GM12878 (cell line): ENCODE results near the gene PTPN13. TPM values are rescaled to one million over a fixed set of nuclear protein-coding genes. Genes with fewer than 3 reads are reported as not detected.

Experiments
- ATAC-seq: fragments of 200-7000 bp; cut with Tn5 transposase; 3 replicates; pipeline ENCODE4 v1.9.1; 2020; ENCODE audit warnings: mild to moderate bottlenecking, moderate library complexity
- BruUV-seq: library from RNA; stranded (reverse); fragments of 400-500 nt; replicated peaks from 2 replicates; lab custom pipeline; 2021; lab: Mats Ljungman, UMichigan
- CTCF ChIA-PET: fragments of 300-600 bp; sonication (Branson Sonifier 250); formaldehyde crosslinking; extraction: SDS; loops from one replicate; lab custom pipeline; 2021; ENCODE audit warnings: inconsistent platforms; lab: Yijun Ruan, JAX
- POLR2A ChIA-PET: fragments of 350-600 bp; formaldehyde crosslinking; extraction: SDS; loops from one replicate; lab custom pipeline; 2021; ENCODE audit warnings: inconsistent platforms; lab: Charles Lee
- RAD21 ChIA-PET: fragments of 300-600 bp; sonication (Branson Sonifier 250); formaldehyde crosslinking; loops from one replicate; lab custom pipeline; 2023; ENCODE audit warnings: antibody characterized with exemption; ENCODE audit not compliant: unreplicated experiment; lab: Charles Lee
- SMC1A ChIA-PET: fragments of 300-600 bp; sonication (Branson Sonifier 250); formaldehyde crosslinking; loops from one replicate; lab custom pipeline; 2023; ENCODE audit not compliant: unreplicated experiment, uncharacterized antibody; lab: Charles Lee
- DNase-seq: peaks from one replicate; pipeline ENCODE4 v3.0.0-alpha.2; 2011; ENCODE audit warnings: low read depth, low spot score
- FAIRE-seq: peaks from 3 replicates; lab custom pipeline; 2011; peaks lifted over from hg19 to GRCh38; lab: Jason Lieb, UNC
- H2AFZ ChIP-seq: 2 replicates; pipeline ENCODE4 v1.6.0; 2011; ENCODE audit warnings: low read depth, low read length, control low read depth; ENCODE audit not compliant: control insufficient read depth
- H3K27ac ChIP-seq: 2 replicates; pipeline ENCODE4 v1.5.1; 2011; ENCODE audit warnings: control low read depth; ENCODE audit not compliant: control insufficient read depth, insufficient read depth
- H3K27me3 ChIP-seq, 2 experiments: replicated peaks in 1 of 2; 2 replicates each; pipeline versions ENCODE4 v1.6.0 to v1.6.1; 2011; ENCODE audit warnings: low read length in 1 of 2; ENCODE audit not compliant: control insufficient read depth in 2 of 2, insufficient read depth in 2 of 2
- H3K36me3 ChIP-seq, 2 experiments: 2 replicates each; pipeline ENCODE4 v1.5.1; 2011; ENCODE audit warnings: low read length in 1 of 2; ENCODE audit not compliant: control insufficient read depth in 2 of 2, insufficient read depth in 2 of 2
- H3K4me1 ChIP-seq: 2 replicates; pipeline ENCODE4 v1.6.1; 2011; ENCODE audit warnings: mild to moderate bottlenecking, low read length, moderate library complexity, mixed read lengths; ENCODE audit not compliant: control insufficient read depth, insufficient read depth
- H3K4me2 ChIP-seq: 2 replicates; pipeline ENCODE4 v1.6.0; 2011; ENCODE audit warnings: control low read depth; ENCODE audit not compliant: control insufficient read depth, insufficient read depth
- H3K4me3 ChIP-seq: fragments of 200-600 bp; sonication (generic); 2 replicates; pipeline ENCODE4 v1.5.1; 2016
- H3K79me2 ChIP-seq: 2 replicates; pipeline ENCODE4 v1.6.0; 2011; ENCODE audit warnings: low read length; ENCODE audit not compliant: control insufficient read depth, insufficient read depth
- H3K9ac ChIP-seq: 2 replicates; pipeline ENCODE4 v1.8.0; 2011; ENCODE audit warnings: low read length, control low read depth, mixed read lengths; ENCODE audit not compliant: control insufficient read depth, insufficient read depth
- H3K9me3 ChIP-seq: replicated peaks from 3 replicates; pipeline ENCODE4 v1.5.1; 2011; ENCODE audit warnings: mild to moderate bottlenecking, low read length; ENCODE audit not compliant: control insufficient read depth, insufficient read depth
- H4K20me1 ChIP-seq: 2 replicates; pipeline ENCODE4 v1.6.0; 2011; ENCODE audit not compliant: control insufficient read depth, insufficient read depth
- ATF7 ChIP-seq: fragments of 450-650 bp; IDR thresholded peaks from 2 replicates; pipeline ENCODE4 v1.6.1; 2016; ENCODE audit warnings: low read depth, mild to moderate bottlenecking
- CBX3 ChIP-seq: fragments of 200-600 bp; sonication (generic); IDR thresholded peaks from 2 replicates; pipeline ENCODE4 v1.6.1; 2016; ENCODE audit warnings: low read depth, borderline replicate concordance
- CHD4 ChIP-seq: fragments of 200-600 bp; sonication (generic); IDR thresholded peaks from 2 replicates; pipeline ENCODE4 v1.6.1; 2016; ENCODE audit warnings: mild to moderate bottlenecking
- EGR1 ChIP-seq, 2 experiments: IDR thresholded peaks; 1 replicate in 1 of 2; 2 replicates in 1 of 2; pipeline ENCODE4 v1.6.1; 2011 to 2012; ENCODE audit warnings: low read depth in 2 of 2, low read length in 2 of 2, borderline replicate concordance in 1 of 2, mild to moderate bottlenecking in 1 of 2, moderate library complexity in 1 of 2
- FOS ChIP-seq: IDR thresholded peaks from 3 replicates; pipeline ENCODE4 v1.6.1; 2011; ENCODE audit warnings: borderline replicate concordance; ENCODE audit not compliant: insufficient read length; ENCODE audit errors: extremely low read depth
- HDAC2 ChIP-seq: fragments of 200-600 bp; sonication (generic); IDR thresholded peaks from 2 replicates; pipeline ENCODE4 v1.6.1; 2017
- MTA2 ChIP-seq: fragments of 450-650 bp; IDR thresholded peaks from 2 replicates; pipeline ENCODE4 v1.6.1; 2016; ENCODE audit warnings: low read depth, mild to moderate bottlenecking, moderate library complexity
- MTA3 ChIP-seq: IDR thresholded peaks from 2 replicates; pipeline ENCODE4 v1.6.1; 2012; ENCODE audit warnings: low read length, inconsistent platforms, borderline replicate concordance
- MYB ChIP-seq: fragments of 150-350 bp; IDR thresholded peaks from 2 replicates; pipeline ENCODE4 v1.6.1; 2014; ENCODE audit warnings: mild to moderate bottlenecking, low read depth, low read length, borderline replicate concordance
- NFXL1 ChIP-seq: fragments of 450-650 bp; IDR thresholded peaks from 2 replicates; pipeline ENCODE4 v1.6.1; 2017; ENCODE audit warnings: antibody characterized with exemption, mild to moderate bottlenecking, borderline replicate concordance
- PAX8 ChIP-seq: fragments of 450-650 bp; IDR thresholded peaks from 2 replicates; pipeline ENCODE4 v1.6.1; 2017; ENCODE audit warnings: mild to moderate bottlenecking, moderate library complexity
- RBBP5 ChIP-seq: fragments of 200-600 bp; sonication (generic); conservative IDR thresholded peaks from 2 replicates; pipeline ENCODE4 v1.6.1; 2016
- SIX5 ChIP-seq: IDR thresholded peaks from 2 replicates; pipeline ENCODE4 v1.6.1; 2011; ENCODE audit warnings: mild to moderate bottlenecking, low read depth, low read length, moderate library complexity; ENCODE audit not compliant: severe bottlenecking
- SREBF1 ChIP-seq: IDR thresholded peaks from 2 replicates; pipeline ENCODE4 v1.6.1; 2012; ENCODE audit warnings: mild to moderate bottlenecking, low read length
- SUZ12 ChIP-seq: fragments of 200-600 bp; sonication (generic); IDR thresholded peaks from one replicate; pipeline ENCODE4 v1.6.1; 2018; ENCODE audit warnings: antibody characterized with exemption, mild to moderate bottlenecking; ENCODE audit not compliant: unreplicated experiment
- TARDBP ChIP-seq: IDR thresholded peaks from 2 replicates; pipeline ENCODE4 v1.6.1; 2016; ENCODE audit warnings: borderline replicate concordance
- WGBS: methylation state at CpG from one replicate; pipeline ENCODE4 v1.1.6; 2016; ENCODE audit warnings: low lambda C conversion rate; ENCODE audit not compliant: insufficient replicate concordance, insufficient coverage; ENCODE audit errors: missing lambda C conversion rate; 5-methylcytosine and 5-hydroxymethylcytosine counted together
- in situ Hi-C: fragments of 300-500 bp; cut with MboI; formaldehyde crosslinking; loops from 9 replicates; pipeline ENCODE4 v1.14.3; 2018; ENCODE audit warnings: mixed read lengths
- intact Hi-C: fragments of 100-400 bp; cut with micrococcal nuclease; formaldehyde crosslinking; loops from one replicate; pipeline ENCODE4 v1.14.2; 2022; ENCODE audit not compliant: unreplicated experiment
- polyA plus RNA-seq, 11 experiments: library from polyadenylated mRNA; depleted of rRNA in 4 of 11; unstranded in 6 of 11; stranded (reverse) in 5 of 11; fragments of >200 nt; fragmentation: Nextera tagmentation in 4 of 11; fragmentation: Illumina TruSeq in 1 of 11; extraction: Ambion mirVana in 4 of 11; extraction: Trizol in 1 of 11; gene quantifications; 1 replicate in 1 of 11; 2 replicates in 10 of 11; pipeline versions ENCODE4 v1.2.1 to v1.2.3, GENCODE V29; 2011 to 2016; ENCODE audit warnings: inconsistent platforms in 2 of 11, missing spikeins in 2 of 11, low read depth in 1 of 11
- total RNA-seq, 4 experiments: library from RNA; depleted of rRNA in 3 of 4; stranded (reverse); fragments of >200 nt in 3 of 4; fragmentation: Illumina TruSeq in 1 of 4; extraction: Trizol in 1 of 4; gene quantifications; 2 replicates each; pipeline versions ENCODE4 v1.2.1 to v1.2.3, GENCODE V29; 2013 to 2021

The PTPN13 gene
- total and polyA plus RNA-seq, 10 of the 15 experiments (the other 5 are each of a cell fraction or from before 2014, with no cell fraction given) = 8.5 to 69.4 (median 33.9) TPM

GRCh38 chr4:86621435-86621834 is 27.3 kb downstream of the PTPN13 start:
- TF ChIP-seq CBX3 = no peak
- TF ChIP-seq, all 136 proteins: peak for 0
- intact Hi-C loops (no loop called here), in situ Hi-C loops (no loop called here)
- Histone ChIP-seq H3K36me3 (no peaks in the 10 kb centered on the region; a peak in 1 of 4 replicates), H3K27me3 (no peaks in the 10 kb centered on the region), H3K4me1 (no peaks in the 10 kb centered on the region), H3K4me3 (no peak overlapping the region), H3K4me2 (no peak overlapping the region), H3K27ac (no peak overlapping the region), H4K20me1 (no peaks in the 10 kb centered on the region), H3K9ac (no peak overlapping the region), H3K9me3 (no peaks in the 10 kb centered on the region), H2AFZ (no peak overlapping the region), H3K79me2 (no peaks in the 10 kb centered on the region)
- RAD21 ChIA-PET = interaction anchor here (0.7 to 2.1 kb wide), 6 partner anchors 11 to 123 kb away, joined by 3 to 7 read pairs (median 4); partner anchors contain the start of gene PTPN13
- SMC1A ChIA-PET = interaction anchor here (1.2 to 9.0 kb wide), 7 partner anchors 11 to 123 kb away, joined by 4 to 71 read pairs (median 9); partner anchors contain the start of gene PTPN13
- BruUV-seq = no TSS peak
- POLR2A ChIA-PET = interaction anchor here (0.6 kb wide), 1 partner anchor 38 kb away, joined by 3 read pairs; no protein-coding TSS in a partner anchor
- DNase-seq = no peak
- CTCF ChIA-PET = interaction anchor here (0.8 to 1.7 kb wide), 4 partner anchors 13 to 123 kb away, joined by 3 to 7 read pairs (median 4); no protein-coding TSS in a partner anchor
- 0% methylated on average over 1 of the region's 1 CpG for WGBS
- ATAC-seq = peak; percentile 10; the same call in 2 of the 3 replicates
- FAIRE-seq = no peak

GRCh38 chr4:86626066-86626465 is 32.0 kb downstream of the PTPN13 start:
- no peaks in the 10 kb centered on the region for H3K79me2 ChIP-seq
- ChIA-PET CTCF (interaction anchor here (0.8 to 1.4 kb wide), 3 partner anchors 9 to 127 kb away, joined by 3 to 4 read pairs (median 3); no protein-coding TSS in a partner anchor), POLR2A (interaction anchor here (0.6 to 1.6 kb wide), 2 partner anchors 32 to 44 kb away, joined by 3 to 4 read pairs; partner anchors contain the start of gene PTPN13), RAD21 (interaction anchor here (1.0 to 1.7 kb wide), 3 partner anchors 12 to 269 kb away, joined by 3 to 8 read pairs (median 3); no protein-coding TSS in a partner anchor), SMC1A (interaction anchor here (0.8 to 9.0 kb wide), 5 partner anchors 15 to 61 kb away, joined by 3 to 67 read pairs (median 3); partner anchors contain the start of gene PTPN13)
- no peaks in the 10 kb centered on the region for H3K4me1 ChIP-seq
- no peaks in the 10 kb centered on the region for H3K27me3 ChIP-seq
- no peak overlapping the region for H3K9ac ChIP-seq
- H3K4me2 ChIP-seq = no peak overlapping the region
- ATAC-seq (no peak), FAIRE-seq (no peak), DNase-seq (no peak)
- H2AFZ ChIP-seq = no peak overlapping the region
- in situ Hi-C loops = no loop called here
- no TSS peak for BruUV-seq
- no peaks in the 10 kb centered on the region for H3K9me3 ChIP-seq
- TF ChIP-seq SIX5 (no peak), RBBP5 (no peak), MYB (no peak), FOS (no peak), PAX8 (no peak), CHD4 (no peak), SREBF1 (no peak), MTA2 (no peak), HDAC2 (no peak), TARDBP (no peak), MTA3 (no peak), ATF7 (no peak), SUZ12 (no peak), EGR1 (IDR thresholded peaks at IDR 0.05; ENCODE audit: borderline replicate concordance in 1 of 2, low read depth in 2 of 2, low read length in 2 of 2) (no peak), NFXL1 (no peak)
- H4K20me1 ChIP-seq = no peaks in the 10 kb centered on the region
- no peaks in the 10 kb centered on the region for H3K36me3 ChIP-seq
- H3K4me3 ChIP-seq = no peak overlapping the region
- H3K27ac ChIP-seq = no peak overlapping the region
- intact Hi-C loops = no loop called here
